ENCODE data around the gene RHOG.
"Not testable (repeated sequence)": the region's sequence is repeated elsewhere in the genome, so short reads cannot be mapped to it uniquely, and the experiment has no call there.

RHOG gene

DNA sequence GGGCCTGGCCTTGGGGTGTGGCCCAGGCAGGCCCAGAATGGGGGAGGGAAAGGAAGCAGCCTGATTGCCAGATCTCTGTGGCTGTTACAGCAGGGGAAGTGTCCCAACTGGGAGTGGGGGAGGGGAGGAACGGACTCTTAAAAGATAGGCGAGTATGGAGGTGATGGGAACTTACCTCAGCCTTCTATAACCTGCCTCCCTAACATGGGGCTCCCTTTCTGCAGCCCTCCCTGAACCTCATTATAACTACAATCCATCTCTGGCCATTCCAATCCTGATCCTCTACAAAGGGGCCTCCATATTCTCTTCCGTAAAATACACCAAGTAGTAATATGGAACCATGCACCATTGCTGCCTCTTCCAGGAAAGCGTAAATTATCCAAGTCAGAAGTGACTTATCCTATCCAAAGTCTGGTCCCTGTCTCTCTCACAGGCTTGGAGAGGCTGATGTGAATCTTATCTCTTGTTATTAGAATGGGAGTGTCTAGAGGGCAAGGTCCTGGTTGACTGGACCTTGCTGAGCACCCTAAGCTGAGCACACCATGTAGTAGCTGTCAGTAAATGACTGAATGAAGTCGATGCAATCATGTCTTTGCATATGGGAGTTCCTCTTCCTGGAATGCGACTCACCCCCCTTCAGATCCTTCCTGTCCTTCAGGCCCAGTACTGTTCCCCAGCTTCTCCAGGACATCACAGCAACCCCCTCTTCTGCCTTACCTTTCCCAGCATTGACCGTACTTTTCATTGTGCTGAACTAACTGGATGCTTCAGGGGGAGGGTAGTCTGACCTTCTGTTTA is 5.9 kb downstream of the RHOG start:
- no peak for DNase-seq (ENCODE audit: low spot score)

DNA sequence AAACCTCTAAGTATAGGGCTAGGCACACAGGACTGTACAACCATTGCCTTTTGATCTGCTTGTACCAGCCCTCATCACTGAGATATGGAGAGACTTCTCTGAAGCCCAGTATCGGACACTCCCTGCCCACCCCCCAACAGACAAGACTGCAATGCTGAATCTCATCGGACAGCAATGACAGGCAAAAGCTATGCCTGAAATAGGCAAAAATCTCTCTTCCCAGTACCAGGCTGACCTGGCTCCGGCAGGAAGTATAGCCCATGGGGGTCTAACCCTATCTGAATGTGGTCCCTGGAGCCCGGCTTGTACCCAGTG is 6.5 kb downstream of the RHOG start:
- no peak for DNase-seq (ENCODE audit: low spot score)

DNA sequence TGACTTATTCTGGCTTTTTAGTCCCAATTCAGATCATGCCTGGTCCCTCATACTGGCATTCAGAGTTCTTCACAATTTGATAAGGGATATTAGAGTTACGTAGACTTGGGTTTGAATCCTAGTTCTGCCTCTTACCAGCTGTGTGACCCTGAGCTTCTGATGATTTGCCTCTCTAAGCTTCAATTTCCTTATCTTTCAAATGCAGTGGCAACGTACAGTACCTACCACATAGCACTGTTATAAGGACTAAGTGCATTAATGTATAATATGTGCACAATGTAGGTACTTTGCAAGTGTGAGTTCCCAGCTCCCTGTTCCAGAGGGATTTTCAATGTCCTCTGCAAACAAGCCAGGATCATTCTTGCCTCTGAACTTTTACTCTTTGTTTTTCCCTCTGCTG is 7.3 kb downstream of the RHOG start:
- DNase-seq (ENCODE audit: low spot score), result no peak

- DNase-seq (ENCODE audit: low spot score), result no peak
Measured at GRCh38 chr11:3832816-3833215, 7.9 kb downstream of the RHOG start.

DNA sequence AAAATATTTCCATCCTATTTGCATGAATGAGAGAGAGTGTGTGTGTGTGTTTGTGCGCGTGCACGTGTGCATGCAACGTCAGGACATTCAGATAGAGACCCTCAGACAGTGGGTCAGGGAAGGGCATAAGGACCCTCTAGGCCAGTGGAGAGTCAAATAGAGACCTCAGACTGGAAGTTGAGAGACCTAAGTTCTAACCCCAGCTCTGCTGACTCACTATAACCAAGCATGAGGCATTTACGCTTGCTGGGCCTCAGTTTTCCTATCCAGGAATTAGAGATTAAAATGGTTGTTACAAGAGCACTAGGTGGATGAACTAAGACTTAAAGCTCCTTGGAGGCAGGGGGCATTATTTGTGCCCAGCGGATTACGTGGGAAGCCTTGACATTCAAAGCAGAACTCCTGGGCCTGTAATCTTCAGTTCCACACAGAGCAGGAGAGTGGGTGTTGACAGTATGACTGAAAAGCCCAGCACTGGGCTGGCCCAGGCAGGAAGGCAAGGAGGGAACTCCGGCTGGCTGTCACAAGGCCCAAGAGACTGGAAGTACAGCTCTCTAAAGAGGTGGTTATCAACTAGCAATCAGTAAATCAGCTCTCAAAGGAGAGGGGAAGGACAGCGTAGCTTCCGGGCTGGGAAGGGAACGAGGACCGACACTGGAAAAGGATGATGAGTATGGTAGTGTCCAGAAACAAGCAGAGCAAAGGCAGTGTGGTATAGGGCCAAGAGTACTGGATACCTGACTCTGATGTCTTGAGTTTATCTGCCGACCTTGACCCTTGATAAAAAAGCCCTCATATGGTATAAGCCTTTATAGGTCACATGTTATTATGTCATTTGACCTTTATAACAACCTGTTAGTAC is 9.2 kb downstream of the RHOG start:
- DNase-seq (ENCODE audit: low spot score), result no peak

DNA sequence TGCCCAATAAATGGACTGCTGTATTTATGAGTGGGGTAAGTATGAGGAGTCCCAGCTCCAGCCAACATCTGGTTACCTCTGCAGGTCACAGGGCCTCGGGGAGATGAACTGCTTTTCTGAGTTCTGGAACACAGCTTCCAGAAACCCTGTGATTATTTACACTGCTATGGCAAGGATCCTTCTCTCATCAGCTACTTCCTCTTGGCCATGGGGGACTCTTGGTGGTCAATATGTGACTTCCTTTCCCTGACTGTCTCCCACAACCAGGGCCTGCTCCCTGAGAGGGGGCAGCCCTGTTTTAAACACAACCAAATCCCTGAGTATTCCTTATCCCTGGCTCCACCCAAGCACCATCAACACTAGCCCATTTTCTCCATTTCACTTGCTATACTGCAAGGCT is 10.0 kb downstream of the RHOG start:
- DNase-seq (ENCODE audit: low spot score), result no peak

- DNase-seq (ENCODE audit: low spot score), result no peak
Measured at GRCh38 chr11:3830088-3830487, 10.7 kb downstream of the RHOG start.

GRCh38 chr11:3827434-3828186 is 13.1 kb downstream of the RHOG start:
- no peak for DNase-seq (ENCODE audit: low spot score)

GRCh38 chr11:3826721-3827120 is 14.0 kb downstream of the RHOG start:
- no peak for DNase-seq (ENCODE audit: low spot score)

GRCh38 chr11:3825473-3826154 is 15.1 kb downstream of the RHOG start:
- no peak for DNase-seq (ENCODE audit: low spot score)

DNA sequence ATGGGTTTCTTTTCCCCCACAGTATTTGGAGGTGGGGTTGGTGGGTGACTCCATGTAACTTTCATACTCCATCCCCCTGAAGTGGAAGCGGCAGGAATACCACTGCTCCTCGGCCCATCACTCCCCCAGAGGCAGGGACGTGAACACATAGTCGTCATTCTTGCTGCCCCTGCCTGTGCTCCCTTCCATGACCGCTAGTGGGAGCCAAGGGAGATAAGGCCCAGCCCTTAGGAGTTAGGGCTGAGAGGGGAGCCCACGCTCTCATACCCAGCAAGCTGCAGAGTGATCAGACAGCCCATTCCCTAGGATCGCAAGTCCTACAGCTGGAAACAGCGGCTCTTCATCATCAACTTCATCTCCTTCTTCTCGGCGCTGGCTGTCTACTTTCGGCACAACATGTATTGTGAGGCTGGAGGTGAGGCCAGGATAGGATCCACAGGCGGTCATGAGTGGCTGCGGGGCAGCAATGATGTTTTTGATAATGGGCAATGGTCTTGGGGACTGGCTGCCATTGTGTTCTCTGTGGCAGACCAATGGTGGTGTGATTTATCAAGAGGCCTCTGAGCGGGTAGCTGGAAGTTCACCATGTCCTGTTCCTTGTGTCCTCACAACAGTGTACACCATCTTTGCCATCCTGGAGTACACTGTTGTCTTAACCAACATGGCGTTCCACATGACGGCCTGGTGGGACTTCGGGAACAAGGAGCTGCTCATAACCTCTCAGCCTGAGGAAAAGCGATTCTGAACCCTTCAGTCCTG is 15.9 kb downstream of the RHOG start:
- peak; percentile 72 for DNase-seq (ENCODE audit: low spot score)

DNA sequence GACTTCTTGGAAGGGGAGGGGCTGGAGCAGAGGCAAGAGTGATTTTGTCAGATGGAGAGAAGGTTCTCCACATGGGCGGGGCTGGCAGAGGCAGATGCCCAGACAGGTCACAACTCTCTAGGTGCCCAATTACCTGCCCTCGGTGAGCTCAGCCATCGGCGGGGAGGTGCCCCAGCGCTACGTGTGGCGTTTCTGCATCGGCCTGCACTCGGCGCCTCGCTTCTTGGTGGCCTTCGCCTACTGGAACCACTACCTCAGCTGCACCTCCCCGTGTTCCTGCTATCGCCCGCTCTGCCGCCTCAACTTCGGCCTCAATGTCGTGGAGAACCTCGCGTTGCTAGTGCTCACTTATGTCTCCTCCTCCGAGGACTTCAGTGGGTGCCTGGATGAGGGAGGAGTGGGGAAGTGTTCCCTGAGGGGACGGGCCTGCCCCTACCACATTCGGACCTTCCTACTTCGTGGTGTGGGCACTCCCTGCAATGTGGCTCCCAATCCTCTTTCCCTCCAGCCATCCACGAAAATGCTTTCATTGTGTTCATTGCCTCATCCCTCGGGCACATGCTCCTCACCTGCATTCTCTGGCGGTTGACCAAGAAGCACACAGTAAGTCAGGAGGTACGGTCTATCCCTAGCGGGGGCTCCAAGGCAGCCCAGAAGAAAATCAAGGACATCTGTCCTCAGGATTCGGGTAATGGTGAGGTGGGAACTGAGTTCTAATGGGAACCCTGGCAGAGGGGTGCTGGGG is 16.8 kb downstream of the RHOG start:
- no peak for DNase-seq (ENCODE audit: low spot score)

DNA sequence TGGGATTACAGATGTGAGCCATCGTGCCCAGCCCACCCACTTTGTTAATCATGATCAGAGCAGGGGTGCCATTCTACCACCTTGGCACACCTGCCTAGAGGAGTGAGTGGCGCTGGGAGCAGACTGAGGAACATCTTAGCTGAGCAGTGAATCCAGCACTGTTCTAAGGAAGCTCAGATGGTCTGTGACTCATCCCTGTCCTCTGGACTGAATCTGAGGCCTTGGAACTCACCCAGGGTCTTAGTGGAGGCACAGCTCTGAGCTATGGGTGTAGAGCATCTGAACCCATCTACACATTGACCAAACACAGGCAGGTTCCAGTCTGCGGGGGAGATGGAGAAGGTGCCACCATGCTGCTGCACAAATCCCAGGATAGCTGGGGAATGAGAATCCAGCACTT is 17.5 kb downstream of the RHOG start:
- no peak for DNase-seq (ENCODE audit: low spot score)

DNA sequence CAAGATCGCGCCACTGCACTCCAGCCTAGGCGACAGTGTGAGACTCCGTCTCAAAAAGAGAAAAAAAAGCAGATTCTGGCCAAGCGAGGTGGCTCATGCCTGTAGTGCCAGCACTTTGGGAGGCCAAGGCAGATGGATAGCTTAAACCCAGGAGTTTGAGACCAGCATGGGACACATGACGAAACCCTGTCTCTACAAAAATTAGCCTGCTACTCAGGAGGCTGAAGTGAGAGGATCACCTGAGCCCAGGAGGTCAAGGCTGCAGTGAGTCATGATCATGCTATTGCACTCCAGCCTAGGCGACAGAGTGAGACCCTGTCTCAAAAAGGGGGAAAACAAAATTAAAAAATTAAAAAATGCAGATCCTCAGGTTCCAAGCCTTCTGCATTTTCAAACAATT is 18.4 kb downstream of the RHOG start:
- no peak for DNase-seq (ENCODE audit: low spot score)

DNA sequence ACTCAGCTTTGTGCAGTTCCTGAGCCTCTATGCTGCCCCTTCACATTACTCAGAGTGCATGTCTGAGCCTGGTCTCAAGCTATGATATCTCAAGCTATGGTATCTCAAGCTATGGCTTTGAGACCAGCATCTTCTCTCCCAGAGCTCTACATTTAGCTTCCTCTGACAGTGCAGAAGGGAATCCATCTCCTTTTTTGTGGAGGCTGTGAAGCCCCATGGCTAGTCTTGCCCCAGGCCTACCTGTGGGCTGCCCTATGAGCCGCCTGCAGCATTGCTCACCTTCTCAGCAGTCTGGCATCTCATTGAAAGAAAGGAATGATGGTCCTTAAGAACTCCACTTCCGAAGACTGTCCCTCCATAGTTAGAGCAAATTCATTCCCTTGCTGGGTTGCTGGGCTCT is 19.8 kb downstream of the RHOG start:
- DNase-seq (ENCODE audit: low spot score), result no peak

GRCh38 chr11:3817181-3817800 is 23.5 kb downstream of the RHOG start:
- DNase-seq (ENCODE audit: low spot score), result no peak

GRCh38 chr11:3816673-3817072 is 24.1 kb downstream of the RHOG start:
- DNase-seq (ENCODE audit: low spot score), result no peak

DNA sequence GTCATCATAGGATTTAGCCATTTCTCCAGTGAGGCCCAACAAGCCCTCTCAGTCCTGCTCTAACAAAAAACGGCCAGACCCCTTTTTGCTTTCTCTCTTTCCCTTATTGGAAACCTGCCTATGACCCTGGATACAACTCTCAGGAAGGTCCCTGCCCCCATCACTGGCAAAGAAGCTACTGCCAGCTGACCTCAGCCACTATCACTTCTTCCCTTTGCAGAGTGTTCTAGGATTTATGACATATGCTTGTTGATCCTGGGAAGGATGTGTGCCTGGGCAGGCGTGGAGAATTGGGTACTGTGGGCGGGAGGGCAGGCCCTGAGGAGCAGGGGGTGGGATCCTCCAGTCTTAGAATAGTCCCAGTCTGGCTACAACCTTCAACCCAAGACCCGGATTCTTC is 24.9 kb downstream of the RHOG start:
- no peak for DNase-seq (ENCODE audit: low spot score)

- not testable (repeated sequence) for DNase-seq (ENCODE audit: low spot score)
Measured at GRCh38 chr11:3814832-3815231, 25.9 kb downstream of the RHOG start.

DNA sequence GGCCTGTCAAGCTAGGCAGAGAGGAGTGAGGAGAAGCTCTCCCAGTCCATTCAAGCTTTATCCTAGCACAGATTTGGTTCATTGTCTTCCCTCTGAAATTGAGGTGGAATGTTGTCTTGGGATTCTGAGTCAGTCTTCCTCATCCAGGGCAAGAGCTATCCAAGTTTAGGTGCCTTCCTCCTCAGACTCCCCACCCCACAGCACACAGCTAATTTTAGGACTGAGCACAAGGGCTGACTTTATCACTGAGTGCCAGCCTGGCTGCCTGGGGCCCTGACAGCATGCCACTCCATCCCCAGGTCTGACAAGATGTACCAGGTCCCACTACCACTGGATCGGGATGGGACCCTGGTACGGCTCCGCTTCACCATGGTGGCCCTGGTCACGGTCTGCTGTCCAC is 29.8 kb downstream of the RHOG start:
- no peak for DNase-seq (ENCODE audit: low spot score)

Data from SK-N-DZ (cell line).